ENCODE data around the gene CNTNAP2.
A peak's percentile ranks its signal among the peaks of the same experiment; 100 is the strongest.
"Not testable (repeated sequence)": the region's sequence is repeated elsewhere in the genome, so short reads cannot be mapped to it uniquely, and the experiment has no call there.

The CNTNAP2 gene

DNA sequence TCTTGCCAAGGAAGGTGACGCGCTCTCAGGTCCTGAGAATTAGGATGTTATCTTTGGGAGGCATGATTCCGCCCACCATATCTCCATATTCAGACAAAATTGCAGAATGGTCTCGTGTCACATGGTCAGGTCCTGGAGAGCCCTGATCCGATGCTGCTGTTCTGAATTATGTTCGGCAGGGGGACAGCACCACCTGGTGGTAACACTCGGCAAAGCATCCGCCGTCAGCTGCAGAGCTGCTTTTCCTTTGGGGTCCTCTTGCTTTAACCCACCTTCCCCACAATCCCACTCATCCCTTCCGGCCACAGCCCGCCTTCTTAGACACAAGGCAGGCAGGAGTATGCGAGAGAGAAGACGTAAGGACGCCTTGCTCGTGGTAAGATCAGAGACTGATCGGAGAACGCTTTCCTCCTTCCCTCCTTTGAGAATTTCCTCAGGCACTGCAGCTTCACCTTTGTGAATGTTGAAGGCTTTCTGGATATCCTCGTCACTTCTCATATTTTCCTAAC, 2146.2 kb downstream of the CNTNAP2 start:
- peak; percentile 33 for DNase-seq (ENCODE audit: low read depth)

DNA sequence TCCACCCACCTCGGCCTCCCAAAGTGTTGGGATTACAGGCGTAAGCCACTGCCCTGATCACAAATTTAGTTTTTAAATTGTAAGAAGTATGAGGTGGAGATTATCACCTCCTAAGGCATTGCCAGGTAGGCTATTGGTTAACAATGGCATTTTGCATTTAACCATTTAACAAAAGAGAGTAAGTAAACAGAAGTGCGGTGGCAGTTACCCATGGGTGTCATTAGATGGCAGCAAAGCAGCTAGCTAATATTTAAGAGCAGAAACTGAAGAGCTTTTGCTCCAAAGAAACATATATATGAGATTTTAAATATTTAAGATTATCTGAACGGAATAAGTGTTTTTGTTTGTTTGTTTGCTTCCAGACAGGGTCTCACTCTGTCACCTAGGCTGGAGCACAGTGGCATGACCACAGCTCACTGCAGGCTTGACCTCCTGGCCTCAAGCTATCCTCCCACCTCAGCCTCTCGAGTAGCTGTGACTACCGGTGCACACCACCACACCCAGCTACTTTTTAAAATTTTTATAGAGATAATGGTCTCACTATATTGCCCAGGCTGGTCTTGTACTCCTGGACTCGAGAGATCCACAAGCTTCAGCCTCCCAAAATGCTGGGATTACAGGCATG, 2148.4 kb downstream of the CNTNAP2 start:
- no peak for DNase-seq (ENCODE audit: low read depth)

DNA sequence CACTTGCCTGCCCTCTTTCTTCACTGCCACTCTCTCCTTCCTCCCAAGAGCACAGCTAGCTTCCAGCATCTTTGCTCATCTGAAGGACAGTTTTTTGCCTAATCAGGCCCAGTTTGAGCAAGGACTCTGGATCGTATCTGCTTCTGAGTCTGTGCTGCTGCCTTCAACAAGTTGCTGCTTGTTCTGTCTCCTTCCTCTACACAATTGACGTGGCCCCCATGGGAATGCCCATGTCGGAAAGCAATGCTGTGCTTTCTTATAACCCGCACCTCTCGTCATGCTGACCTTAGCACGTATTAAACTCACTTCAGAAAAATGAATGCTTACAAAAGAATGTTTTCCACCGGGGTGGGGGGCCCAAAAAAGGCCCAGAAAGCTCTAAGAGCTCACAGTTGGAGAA, 2149.3 kb downstream of the CNTNAP2 start:
- no peak for DNase-seq (ENCODE audit: low read depth)

DNA sequence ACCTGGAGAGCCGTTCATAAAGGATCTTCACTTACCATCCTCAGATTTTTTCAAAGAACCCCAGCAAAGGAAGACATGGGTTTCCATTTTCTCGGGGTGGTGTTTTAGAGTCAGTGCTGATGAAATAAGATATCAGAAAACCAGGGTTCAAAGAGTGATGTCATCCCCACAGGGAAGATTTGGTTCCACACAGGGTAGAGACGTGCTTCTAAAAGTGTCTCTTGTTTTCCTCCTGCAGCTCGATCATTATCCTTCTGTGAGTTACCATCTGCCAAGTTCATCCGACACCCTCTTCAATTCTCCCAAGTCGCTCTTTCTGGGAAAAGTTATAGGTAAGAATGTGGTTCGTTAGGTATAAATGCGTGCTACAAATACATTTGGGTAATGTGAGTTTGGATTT, 2150.2 kb downstream of the CNTNAP2 start:
- no peak for DNase-seq (ENCODE audit: low read depth)

DNA sequence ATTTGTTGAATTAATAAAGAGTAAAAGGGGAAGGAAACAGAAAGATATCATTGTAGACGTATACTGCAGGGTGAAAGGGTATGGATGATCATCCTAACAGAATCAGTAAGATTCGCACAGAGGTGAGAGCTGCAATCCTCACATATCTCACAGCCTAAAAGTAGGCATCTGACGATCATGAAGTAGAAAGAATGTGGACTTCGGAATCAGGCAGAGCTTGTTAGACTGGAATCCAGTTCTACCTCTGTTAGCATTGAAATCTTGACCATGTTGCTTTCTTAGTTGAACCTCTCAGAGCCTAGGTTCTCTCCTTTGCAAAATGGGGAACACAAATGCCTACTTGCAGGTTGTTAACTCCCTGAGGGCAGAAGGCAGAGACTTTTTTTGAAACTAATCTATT, 2154.0 kb downstream of the CNTNAP2 start:
- no peak for DNase-seq (ENCODE audit: low read depth)

DNA sequence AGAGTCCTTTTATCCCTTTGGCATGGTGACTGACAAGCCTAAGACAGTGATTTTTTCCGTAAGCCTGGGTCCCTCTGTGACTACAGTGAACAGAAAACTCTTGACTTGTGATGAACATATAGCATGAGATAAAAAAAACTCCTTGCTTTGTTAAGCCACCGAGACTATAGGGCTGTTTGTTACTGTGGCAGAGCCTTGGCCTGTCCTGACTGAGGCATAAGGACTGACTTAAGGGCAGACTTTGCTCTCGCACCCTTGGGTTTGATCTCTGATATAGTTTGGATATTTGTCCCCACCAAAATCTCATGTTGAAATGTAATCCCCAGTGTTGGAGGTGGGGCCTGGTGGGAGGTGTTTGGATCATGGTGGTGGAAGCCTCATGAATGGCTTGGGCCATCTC, 2157.5 kb downstream of the CNTNAP2 start:
- no peak for DNase-seq (ENCODE audit: low read depth)

DNA sequence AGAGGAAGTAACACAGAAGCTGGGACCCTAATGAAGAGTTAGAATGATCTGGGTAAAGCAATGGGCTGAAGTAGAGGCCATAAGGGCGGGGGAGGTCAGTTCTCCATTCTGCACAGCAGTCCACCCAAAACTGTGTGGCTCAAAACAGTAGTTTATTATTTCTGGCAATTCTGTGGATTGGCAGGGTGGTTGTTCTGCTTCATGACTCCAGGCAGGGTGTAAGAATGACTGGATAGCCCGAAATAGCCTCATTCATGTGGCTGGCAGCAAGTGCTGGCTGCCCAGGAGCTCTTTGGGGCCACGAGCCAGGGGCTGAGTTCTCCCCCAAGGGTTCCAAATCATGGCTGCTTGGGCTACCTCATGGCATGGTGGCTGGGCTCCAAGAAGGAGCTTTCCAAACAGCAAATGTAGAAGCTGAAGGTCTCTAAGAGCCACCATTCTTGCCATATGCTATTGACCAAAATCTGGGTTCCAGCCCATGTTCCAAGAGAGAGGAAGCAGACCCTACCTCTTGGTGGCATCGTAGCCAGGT, 2158.8 kb downstream of the CNTNAP2 start:
- no peak for DNase-seq (ENCODE audit: low read depth)

DNA sequence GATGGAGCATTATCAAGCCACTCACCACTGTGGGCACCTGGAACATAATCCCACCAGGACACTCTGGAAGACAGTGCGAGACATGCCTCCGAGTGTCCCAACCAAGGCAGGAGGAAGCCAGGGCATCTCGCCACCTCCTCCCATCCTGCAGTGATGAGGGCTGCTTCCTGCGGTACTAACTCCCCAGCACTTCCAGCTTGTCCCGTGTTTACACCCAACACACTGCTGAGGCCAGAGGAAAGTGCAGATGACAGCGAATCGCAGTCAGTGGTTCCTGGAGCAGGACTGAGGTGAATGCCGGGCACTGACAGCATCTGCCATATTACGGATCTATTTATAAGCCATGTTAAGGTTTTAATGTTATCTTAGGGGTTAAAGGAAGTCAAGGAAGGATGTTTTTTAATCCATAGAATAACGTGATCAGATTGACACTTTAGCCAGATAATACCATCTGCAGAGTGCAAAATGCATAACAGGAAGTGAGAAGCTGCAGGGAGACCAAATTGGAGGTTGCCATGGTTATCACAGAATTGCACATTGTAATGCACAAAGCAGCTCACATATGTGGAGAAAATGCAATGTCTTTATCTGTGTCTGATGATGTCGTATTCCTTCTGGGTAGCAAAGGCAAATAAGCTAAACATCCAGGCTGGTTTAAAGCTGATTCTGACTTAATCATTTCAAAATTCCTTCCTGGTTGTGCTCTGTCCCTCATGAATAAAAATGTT, 2159.9 kb downstream of the CNTNAP2 start:
- DNase-seq (ENCODE audit: low read depth): no peak

DNA sequence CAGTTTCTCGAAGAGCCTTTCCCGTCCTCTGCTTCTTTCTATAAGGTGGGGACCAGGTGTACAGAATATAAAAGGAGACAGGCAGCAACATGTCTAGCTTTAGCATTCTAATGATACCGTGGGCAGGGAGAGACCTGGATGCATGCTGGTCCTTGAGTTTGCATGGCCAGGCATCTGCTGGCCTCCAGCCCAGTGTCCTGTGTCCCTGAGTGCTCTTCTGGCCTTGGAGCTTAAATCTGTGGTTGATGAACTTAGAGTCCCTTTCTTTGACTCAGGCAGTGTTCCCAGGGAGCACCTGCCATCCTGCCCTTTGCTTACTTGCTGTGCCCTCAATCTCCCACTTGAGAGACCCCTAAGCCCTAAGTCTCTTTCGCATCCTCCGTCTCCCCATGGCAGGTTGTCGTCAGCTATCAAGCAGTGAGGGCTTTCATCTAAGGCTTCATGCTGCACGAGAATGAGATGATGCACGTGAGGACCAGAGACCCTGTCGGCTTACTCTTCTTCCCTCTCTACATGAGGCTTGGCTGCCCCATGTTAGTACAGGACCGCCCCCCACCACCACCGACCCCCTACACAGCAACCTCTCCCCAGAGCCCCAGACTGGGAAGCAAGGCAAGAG, 2160.6 kb downstream of the CNTNAP2 start:
- DNase-seq (ENCODE audit: low read depth): no peak

DNA sequence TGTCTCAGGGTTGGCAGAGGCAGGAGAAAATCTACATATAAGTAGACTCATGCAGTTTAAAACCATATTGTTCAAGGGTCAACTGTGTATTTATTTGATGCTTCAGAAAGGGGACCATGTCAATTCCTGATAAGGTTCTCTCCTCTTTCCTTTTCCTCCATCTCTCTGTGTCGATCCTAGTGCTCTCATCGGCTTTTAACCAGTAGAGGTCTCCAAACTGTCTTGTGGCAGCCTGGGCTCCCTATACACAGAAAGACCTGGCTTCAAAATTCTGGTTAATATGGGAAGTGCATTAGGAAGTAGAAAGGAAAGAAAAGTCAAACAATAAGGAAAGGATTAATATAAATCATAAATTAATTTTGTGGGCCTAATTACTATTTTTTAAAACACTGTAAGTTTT, 2169.5 kb downstream of the CNTNAP2 start:
- no peak for DNase-seq (ENCODE audit: low read depth)

DNA sequence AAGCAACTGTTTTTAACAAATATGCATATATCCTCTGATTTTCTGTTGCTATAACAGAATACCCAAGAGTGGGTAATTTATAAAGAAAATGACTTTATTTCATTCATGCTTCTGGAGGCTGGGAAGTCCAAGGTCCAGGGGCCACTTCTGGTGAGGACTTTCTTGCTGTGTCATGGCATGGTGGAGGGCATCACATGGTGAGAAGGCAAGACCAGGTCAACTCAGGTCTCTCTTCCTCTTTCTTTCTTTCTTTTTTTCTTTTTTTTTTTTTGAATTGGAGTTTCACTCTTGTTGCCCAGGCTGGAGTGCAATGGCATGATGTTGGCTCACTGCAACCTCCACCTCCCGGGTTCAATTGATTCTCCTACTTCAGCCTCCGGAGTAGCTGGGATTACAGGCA, 2170.9 kb downstream of the CNTNAP2 start:
- no peak for DNase-seq (ENCODE audit: low read depth)

DNA sequence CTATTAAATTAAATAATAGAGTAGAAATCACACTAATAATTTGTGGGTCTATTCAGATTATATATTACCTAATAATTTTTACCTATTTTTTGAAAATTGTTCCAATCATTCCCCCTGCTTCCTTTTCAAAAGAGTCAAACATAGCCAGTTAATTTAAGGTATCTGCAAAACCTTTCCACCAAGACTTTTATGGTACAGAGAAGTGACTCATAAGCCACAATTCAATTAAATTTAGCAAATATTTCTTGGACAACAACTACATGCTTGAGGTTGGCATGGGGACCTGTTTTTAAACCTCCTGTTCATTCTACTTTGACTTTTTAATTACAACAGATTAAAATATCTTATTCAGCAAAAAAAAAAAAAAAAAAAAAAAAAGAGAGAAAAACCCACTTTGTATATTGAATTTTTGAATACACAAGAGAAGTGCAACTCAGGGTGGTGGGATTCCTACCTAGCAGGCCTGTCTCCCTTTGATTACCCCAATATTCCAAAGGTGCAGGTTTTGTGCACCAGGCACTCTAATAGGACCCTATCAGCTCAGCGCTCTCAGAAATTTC, 2172.1 kb downstream of the CNTNAP2 start:
- DNase-seq (ENCODE audit: low read depth): no peak

DNA sequence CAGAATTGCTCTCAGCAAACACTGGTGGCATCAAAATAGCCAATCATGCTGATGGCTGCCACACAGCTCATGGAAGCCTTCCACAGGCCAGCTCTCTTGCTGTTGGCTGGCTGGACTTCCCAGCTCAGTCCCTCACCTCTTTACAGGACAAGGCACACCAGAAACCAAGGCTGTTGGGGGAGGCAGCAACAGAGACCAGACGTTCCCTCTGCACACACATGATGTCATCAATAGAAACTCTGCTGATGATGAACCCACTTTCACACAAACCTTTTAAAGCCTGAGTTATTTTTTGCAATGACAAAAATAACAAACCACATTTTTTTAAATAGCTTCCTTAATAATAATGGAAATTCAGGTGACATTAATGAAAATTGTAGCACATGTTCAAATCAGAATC, 2173.0 kb downstream of the CNTNAP2 start:
- DNase-seq (ENCODE audit: low read depth): no peak

DNA sequence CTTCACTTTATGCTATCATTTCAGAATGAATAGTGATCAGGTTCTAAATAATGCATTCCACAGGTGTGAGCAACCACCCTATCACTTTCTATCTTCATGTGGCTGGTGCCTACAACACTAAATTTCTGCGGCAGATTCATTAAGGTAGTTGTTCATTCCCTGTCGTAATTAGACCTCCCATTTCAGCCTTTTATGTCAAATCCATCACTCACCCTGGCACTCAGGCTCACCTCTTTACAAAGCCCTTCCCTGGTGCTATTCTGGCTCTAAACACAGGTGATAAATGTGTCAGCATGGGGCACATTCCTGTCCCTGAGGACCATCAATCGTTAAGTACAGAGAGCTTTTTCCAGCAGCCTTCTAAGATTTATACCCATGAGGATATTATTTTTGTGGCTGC, 2173.9 kb downstream of the CNTNAP2 start:
- no peak for DNase-seq (ENCODE audit: low read depth)

DNA sequence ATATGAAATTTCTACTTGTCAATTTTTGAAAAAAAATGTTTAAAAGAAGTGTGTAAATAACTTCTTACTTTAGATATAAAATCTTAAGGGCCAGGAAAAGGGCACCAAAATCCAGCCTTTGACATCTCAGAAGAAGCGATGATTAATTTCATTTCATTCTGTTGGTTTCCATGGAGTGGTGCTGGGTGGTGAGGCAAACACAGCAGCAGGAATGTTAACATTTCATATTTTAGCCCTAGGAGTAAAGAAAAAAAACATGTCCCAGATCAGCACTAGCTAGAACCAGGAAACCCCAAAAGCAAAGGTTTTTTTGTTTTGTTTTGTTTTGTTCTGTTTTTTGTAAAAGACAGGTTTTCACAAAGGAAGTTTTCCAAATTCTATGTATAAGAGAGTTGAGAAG, 2175.2 kb downstream of the CNTNAP2 start:
- DNase-seq (ENCODE audit: low read depth): no peak

DNA sequence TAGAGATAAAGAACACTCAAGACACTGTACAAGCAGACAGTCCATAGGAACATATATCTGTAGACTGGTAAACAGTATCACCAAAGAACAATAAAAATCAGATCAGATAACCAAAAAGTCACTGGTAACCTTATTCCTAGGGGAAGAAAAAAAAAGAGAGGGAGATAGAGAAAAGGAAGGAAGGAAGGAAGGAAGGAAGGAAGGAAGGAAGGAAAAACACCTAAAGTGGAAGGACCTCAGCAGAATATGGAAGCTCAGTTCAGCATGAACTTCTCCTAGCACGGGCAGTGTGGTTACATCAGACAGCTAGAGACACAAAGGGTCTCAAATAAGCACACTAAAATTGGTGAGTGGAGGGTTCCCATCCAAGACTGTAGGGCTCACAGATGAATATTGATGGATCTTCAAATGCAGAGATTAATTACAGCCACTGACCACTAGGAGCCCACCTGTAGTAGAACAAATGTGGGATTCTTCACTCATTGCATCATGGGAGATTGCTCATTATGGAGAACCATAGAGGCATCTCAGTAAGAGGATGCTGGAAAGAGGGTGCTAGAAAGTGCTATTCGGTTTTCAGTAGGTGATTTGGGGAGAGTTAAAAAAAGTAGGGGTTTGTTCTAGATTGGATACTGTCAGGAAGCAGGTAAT, 2180.5 kb downstream of the CNTNAP2 start:
- DNase-seq (ENCODE audit: low read depth): no peak

DNA sequence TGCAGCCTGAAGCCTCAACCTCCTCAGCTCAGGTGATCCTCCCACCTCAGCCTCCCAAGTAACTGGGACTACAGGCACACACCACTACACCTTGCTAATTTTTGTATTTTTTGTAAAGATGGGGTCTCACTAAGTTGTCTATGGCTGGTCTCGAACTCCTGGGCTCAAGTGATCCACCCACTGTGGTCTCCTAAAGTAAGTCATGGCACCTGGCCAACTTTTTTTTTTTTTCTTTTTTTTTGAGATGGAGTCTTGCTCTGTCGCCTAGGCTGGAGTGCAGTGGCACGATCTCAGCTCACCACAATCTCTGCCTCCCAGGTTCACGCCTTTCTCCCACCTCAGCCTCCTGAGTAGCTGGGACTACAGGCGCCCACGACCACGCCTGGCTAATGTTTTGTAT, 2182.2 kb downstream of the CNTNAP2 start:
- not testable (repeated sequence) for DNase-seq (ENCODE audit: low read depth)

DNA sequence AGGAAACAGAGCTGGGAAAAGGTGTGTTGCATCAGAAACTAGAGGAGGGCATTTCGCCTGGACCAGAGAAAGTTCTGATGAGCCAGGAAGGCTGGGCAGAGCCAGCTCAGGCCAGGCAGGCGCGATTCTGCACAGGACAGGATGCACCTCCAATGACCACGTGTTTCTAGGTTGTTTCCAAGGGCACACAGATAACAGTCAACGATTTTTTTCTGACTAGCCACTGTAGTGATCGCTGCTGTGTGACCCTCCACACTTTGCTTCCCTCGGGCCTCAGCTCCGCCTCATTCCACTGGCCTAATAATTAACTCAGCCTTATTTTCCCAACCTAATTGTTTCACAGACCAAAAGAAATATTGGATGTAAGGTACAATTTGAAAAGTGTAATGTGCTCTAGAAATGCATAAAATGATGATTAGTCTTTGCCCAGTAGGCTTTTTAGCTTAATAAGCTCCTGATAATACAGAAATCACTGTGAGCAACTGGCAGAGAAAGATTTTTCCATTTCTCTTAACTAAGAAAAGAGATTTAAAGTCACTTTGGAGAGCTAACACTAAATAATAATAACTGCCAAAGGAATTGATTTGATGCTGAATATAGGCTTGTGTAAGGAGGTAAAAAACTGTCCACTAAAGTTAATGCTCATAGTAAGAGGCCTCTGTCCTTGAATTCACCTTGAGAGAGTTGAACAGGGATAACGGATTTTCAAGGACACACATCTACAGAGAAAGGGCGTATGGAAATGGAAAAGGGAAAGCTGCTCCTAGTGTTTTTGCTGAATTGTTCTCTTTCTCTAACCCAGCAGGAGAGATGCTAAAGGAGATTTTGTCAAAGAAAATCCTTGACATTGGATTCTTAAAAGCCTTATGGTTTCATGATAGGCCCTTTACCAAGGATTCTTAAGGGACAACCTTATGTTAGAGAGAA, 2183.0 kb downstream of the CNTNAP2 start:
- DNase-seq (ENCODE audit: low read depth): no peak

DNA sequence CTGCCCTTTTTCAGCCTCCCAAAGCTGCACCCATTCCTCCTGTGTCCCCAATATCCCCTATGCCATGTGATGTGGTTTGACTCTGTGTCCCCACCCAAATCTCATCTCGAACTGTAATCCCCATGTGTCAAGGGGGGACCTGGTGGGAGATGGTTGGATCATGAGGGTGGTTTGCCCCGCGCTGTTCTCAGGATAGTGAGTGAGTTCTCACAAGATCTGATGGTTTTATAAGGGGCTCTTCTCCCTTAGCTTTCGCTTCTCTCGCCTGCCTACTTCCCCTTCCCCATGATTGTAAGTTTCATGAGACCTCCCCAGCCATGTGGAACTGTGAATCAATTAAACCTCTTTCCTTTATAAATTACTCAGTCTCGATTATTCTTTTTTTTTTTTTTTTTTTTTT, 2185.8 kb downstream of the CNTNAP2 start:
- not testable (repeated sequence) for DNase-seq (ENCODE audit: low read depth)

DNA sequence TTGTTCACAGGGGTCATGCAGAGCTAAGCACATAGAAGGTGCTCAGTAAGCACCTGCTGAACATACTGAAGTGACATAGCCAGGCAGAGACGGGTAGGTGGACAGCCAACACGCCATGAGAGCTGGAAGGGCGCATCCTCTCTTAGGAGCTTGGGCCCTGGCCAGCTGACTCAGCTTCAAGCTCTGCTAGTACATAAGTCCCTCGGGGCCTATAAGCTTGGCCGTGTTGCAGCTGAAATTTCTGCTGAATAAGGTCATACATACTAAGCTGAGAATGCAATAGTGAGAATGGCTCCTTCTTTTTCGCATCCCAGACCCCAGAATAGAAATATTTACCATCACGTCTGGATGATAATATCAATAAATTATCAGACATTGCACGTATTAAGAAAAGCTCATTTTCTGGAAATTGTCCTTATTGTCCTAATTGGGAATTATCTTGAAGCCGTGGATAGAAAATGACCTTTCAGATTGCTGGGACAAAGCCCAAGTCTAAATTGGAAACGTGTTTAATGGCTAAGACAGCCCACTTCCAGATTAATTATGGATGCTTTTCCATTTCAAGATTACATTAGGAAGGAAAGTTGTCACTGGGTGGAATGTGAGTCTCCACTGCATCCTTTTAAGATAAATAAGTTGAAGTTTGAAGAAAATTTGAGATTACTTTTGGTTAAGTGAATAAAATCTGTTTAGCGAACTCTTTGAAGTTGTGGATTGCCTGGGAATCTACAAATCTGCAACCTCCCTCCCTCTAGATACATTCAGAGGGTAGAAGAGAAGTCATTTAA, 2186.9 kb downstream of the CNTNAP2 start:
- no peak for DNase-seq (ENCODE audit: low read depth)

DNA sequence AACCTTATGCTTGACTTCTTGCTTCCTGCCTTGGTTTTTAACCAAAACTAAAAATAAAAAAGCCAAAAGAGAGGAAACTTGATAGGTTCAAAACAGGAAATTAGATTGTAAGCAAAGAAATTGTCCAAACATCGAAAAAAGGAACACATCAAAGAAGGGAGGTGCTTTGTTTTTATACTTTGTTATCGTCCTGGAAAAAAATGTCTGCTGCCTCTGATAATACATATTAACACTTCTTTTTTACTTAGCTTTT, 2187.4 kb downstream of the CNTNAP2 start:
- no peak for DNase-seq (ENCODE audit: low read depth)
